Breast epithelium (tissue), 4 donors: ENCODE data around the gene SOX1. TPM values are rescaled to one million over a fixed set of nuclear protein-coding genes. Genes with fewer than 3 reads are reported as not detected.

Experiments
- DNase-seq, 2 donors: peaks; one replicate each; pipeline ENCODE4 v3.0.0-alpha.2; 2019; ENCODE audit warnings: low spot score in 2 of 2
- H3K27ac ChIP-seq, 2 donors: fragments of 200-600 bp; sonication (generic) in 1 of 2; one replicate each; pipeline ENCODE4 v1.5.1; 2016 to 2019; ENCODE audit warnings: mild to moderate bottlenecking in 1 of 2
- H3K27me3 ChIP-seq, 2 donors: fragments of 200-600 bp; sonication (generic) in 1 of 2; one replicate each; pipeline versions ENCODE4 v1.5.1 to v1.6.0; 2017 to 2019; ENCODE audit warnings: control low read depth in 1 of 2, mild to moderate bottlenecking in 1 of 2
- H3K36me3 ChIP-seq: fragments of 200-600 bp; one replicate; pipeline ENCODE4 v1.5.1; 2019
- H3K4me1 ChIP-seq, 2 donors: fragments of 200-600 bp; sonication (generic); one replicate each; pipeline ENCODE4 v1.5.1; 2016 to 2019; ENCODE audit warnings: control low read depth in 1 of 2
- H3K4me3 ChIP-seq, 3 donors: fragments of 200-600 bp; sonication (generic); 1 replicate in 2 of 3; 2 replicates in 1 of 3; pipeline ENCODE4 v1.5.1; 2016 to 2019; ENCODE audit warnings: mild to moderate bottlenecking in 3 of 3, moderate library complexity in 2 of 3
- H3K9me3 ChIP-seq, 2 donors: fragments of 200-600 bp; sonication (generic) in 1 of 2; one replicate each; pipeline ENCODE4 v1.5.1; 2016 to 2019; ENCODE audit warnings: control low read depth in 1 of 2
- POLR2A ChIP-seq: fragments of 450-650 bp; IDR thresholded peaks from one replicate; pipeline ENCODE4 v1.6.1; 2016; ENCODE audit warnings: antibody characterized with exemption, mild to moderate bottlenecking, moderate library complexity
- POLR2AphosphoS5 ChIP-seq, 3 donors: sonication (generic); formaldehyde crosslinking; IDR thresholded peaks; one replicate each; pipeline ENCODE4 v1.6.1; 2017; ENCODE audit warnings: antibody characterized with exemption in 3 of 3
- intact Hi-C: fragments of 100-400 bp; cut with DNase I; formaldehyde crosslinking; loops from one replicate; pipeline ENCODE4 v1.15.1; 2023; ENCODE audit warnings: low total_unique reads
- total RNA-seq, 3 donors: library from RNA; depleted of rRNA; stranded (reverse); fragments of >200 nt; gene quantifications; one replicate each; pipeline ENCODE4 v1.1.0, GENCODE V29; 2016
- TF ChIP-seq, protein P1 (sequence below), 3 donors: fragments of 450-650 bp; IDR thresholded peaks; one replicate each; pipeline ENCODE4 v1.5.1; 2016 to 2017; ENCODE audit warnings: antibody characterized with exemption in 3 of 3, mild to moderate bottlenecking in 3 of 3, moderate library complexity in 3 of 3

Gene SOX1
- total RNA-seq, 3 donors from 2014 or later = not detected

DNA sequence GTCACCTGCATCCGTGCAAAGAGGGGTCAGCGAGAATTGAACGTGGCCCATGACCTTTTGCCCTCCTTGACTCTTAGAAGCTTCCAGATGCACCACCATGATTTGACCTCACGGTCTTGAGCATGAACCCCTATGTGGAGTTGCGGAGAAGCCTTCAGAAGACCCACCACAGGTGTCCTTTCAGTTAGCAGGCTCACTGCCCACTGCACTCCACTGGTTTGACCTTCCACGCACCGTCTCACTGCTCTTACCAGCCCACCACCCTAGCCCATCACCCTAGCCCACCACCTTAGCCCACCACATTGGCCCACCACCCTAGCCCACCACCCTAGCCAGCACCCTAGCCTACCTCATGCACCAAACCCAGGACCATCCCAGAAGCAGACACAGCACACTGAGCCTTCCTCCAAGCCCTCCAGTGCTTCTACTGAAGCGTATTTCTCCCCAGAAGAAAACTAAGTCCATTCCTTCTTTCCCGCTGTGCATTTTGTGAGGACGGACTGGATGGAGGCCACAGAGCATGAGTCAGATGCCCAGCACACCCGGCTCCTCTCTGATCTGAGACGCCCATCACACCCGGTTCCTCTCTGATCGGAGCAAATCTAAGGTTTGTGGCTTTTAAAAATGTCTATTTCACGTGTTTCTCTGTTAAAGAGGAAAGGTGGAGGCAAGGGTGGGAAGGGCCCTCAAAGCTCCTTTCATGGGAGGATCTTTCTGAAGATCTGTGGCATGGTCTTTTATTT is 45.8 kb downstream of the SOX1 start:
- H3K4me3 ChIP-seq = no peak overlapping the region
- H3K27ac ChIP-seq = no peak overlapping the region
- H3K4me1 ChIP-seq = no peaks in the 10 kb centered on the region
- intact Hi-C loops = no loop called here
- no peaks in the 10 kb centered on the region for H3K36me3 ChIP-seq
- TF ChIP-seq, protein P1, sequence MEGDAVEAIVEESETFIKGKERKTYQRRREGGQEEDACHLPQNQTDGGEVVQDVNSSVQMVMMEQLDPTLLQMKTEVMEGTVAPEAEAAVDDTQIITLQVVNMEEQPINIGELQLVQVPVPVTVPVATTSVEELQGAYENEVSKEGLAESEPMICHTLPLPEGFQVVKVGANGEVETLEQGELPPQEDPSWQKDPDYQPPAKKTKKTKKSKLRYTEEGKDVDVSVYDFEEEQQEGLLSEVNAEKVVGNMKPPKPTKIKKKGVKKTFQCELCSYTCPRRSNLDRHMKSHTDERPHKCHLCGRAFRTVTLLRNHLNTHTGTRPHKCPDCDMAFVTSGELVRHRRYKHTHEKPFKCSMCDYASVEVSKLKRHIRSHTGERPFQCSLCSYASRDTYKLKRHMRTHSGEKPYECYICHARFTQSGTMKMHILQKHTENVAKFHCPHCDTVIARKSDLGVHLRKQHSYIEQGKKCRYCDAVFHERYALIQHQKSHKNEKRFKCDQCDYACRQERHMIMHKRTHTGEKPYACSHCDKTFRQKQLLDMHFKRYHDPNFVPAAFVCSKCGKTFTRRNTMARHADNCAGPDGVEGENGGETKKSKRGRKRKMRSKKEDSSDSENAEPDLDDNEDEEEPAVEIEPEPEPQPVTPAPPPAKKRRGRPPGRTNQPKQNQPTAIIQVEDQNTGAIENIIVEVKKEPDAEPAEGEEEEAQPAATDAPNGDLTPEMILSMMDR (IDR thresholded peaks at IDR 0.05) = no peak
- TF ChIP-seq POLR2A = no peak
- no peak for TF ChIP-seq POLR2AphosphoS5 (IDR thresholded peaks at IDR 0.05)
- H3K27me3 ChIP-seq = peaks cover 0 to 63% of the 10 kb centered on the region in 2 donors
- no peak for DNase-seq
- no peaks in the 10 kb centered on the region for H3K9me3 ChIP-seq

DNA sequence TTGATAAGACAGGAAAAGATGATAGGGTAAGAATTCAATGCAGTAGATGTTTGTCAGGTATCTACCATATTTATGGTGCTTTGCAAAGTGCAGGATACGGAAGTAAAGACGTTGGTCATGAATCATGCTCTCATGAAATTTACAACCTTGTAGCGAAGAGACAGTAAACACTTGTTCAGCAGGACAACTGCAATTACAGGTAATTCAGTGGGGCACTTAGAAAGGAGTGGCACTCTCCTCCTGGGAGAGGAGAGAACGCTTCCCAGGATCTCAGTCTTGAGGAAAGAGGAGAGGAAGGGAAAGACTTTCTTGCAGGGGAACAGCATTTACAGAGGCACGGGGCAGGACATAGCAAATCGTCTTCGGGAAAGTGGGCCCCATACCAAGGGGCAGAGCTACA is 46.4 kb downstream of the SOX1 start:
- H3K4me3 ChIP-seq = no peak overlapping the region
- no peaks in the 10 kb centered on the region for H3K4me1 ChIP-seq

DNA sequence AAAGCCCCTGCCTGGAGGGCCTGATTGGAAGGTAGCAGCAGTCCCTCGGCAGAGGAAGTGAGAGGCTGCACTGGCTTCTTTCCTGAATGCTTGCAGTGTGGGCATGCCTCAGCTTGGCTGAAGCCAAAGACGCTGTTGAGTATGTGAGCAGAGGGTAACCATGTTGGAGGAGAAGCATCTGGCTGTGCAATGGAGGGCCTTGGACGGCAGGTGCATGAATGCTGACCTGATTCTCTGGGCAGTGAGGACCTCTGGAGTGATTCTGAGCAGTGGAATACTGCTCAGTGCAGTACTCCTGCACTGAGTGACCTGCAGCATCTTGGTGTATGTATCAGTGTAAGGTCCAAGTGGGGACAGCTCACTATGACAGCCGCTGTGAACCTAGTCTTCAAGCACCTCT is 46.9 kb downstream of the SOX1 start:
- TF ChIP-seq, protein P1 (IDR thresholded peaks at IDR 0.05) = no peak
- TF ChIP-seq POLR2A (no peak), POLR2AphosphoS5 (IDR thresholded peaks at IDR 0.05) (no peak)
- Histone ChIP-seq H3K36me3 (no peaks in the 10 kb centered on the region), H3K4me3 (no peak overlapping the region), H3K27ac (no peak overlapping the region), H3K4me1 (no peaks in the 10 kb centered on the region), H3K9me3 (no peaks in the 10 kb centered on the region), H3K27me3 (peaks cover 0 to 63% of the 10 kb centered on the region in 2 donors)
- intact Hi-C loops = no loop called here
- no peak for DNase-seq

More for the DNA sequence above, 46.4 kb downstream of the SOX1 start:
- Histone ChIP-seq H3K27ac (no peak overlapping the region), H3K27me3 (peaks cover 0 to 63% of the 10 kb centered on the region in 2 donors), H3K36me3 (no peaks in the 10 kb centered on the region), H3K9me3 (no peaks in the 10 kb centered on the region)
- intact Hi-C loops = no loop called here
- no peak for DNase-seq
- TF ChIP-seq POLR2A = no peak
- TF ChIP-seq, protein P1 (IDR thresholded peaks at IDR 0.05) = no peak
- TF ChIP-seq POLR2AphosphoS5 (IDR thresholded peaks at IDR 0.05) = no peak

DNA sequence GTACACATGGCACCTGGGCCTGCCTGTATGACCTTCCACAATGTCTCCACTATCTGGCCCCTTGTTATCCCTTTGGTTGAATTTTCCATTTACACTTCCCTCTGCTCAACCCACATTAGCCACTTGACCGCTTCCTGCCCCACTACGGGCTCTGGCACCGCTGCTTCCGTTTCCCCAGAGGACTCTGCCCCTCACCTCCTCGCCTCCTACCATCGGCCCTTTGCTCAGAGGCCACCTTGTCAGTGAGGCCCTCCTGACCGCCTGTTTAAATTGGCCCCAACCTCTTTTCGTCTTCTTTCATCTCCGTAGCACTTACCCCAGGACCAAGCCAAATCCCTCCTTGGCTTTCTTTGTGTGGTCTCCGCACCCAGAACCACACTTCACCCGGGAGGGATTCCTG is 47.4 kb downstream of the SOX1 start:
- H3K4me1 ChIP-seq = no peaks in the 10 kb centered on the region
- intact Hi-C loops = no loop called here
- TF ChIP-seq POLR2AphosphoS5 (IDR thresholded peaks at IDR 0.05) (no peak), POLR2A (no peak)
- TF ChIP-seq, protein P1 (IDR thresholded peaks at IDR 0.05) = no peak
- no peak overlapping the region for H3K27ac ChIP-seq
- H3K36me3 ChIP-seq = no peaks in the 10 kb centered on the region
- H3K27me3 ChIP-seq = peaks cover 0 to 62% of the 10 kb centered on the region in 2 donors
- no peaks in the 10 kb centered on the region for H3K9me3 ChIP-seq
- H3K4me3 ChIP-seq = no peak overlapping the region
- DNase-seq = no peak

DNA sequence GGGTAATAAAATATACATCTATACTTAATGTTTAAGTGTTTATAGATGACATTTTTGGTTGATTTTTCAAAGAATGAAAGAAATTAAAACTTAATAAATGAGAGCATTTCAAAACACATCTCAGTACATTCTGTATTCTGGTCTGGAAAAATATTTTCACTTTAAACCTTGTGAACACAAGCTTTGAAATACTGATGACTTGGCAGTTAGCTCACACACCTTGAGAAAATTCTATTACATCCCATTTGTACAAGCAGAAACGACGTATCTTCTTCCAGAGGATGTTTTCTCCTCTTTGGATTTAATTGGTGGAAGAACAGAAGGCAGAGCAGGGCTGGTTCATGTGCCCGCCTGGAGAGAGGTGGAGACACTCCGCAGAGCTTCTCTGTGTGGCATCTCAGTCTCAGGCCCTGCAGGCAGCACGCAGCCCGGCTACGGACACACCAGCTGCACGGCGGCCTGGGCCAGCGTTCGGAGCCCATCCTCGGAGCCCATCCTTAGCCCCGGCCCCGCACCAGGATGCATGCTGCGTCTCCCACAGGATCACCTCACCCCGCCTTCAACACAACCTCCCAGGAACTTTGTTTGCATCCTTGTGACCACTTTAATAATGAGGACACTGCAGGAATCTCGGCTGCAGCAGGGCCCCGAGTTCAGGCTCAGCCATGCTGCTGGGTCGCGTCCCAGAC is 48.6 kb downstream of the SOX1 start:
- no peak for DNase-seq
- no peak overlapping the region for H3K27ac ChIP-seq
- H3K4me3 ChIP-seq = no peak overlapping the region
- peaks cover 0 to 61% of the 10 kb centered on the region in 2 donors for H3K27me3 ChIP-seq
- intact Hi-C loops = no loop called here
- H3K36me3 ChIP-seq = no peaks in the 10 kb centered on the region
- no peaks in the 10 kb centered on the region for H3K4me1 ChIP-seq
- TF ChIP-seq, protein P1 (IDR thresholded peaks at IDR 0.05) = no peak
- TF ChIP-seq POLR2A = no peak
- TF ChIP-seq POLR2AphosphoS5 (IDR thresholded peaks at IDR 0.05) = no peak
- no peaks in the 10 kb centered on the region for H3K9me3 ChIP-seq
